CD4-positive, alpha-beta T cell treated with Interleukin-21 for 1 hour (primary cell): ENCODE results near the gene ZNRF3.
A peak's percentile ranks its signal among the peaks of the same experiment; 100 is the strongest.
"Not testable (repeated sequence)": the region's sequence is repeated elsewhere in the genome, so short reads cannot be mapped to it uniquely, and the experiment has no call there.

ENCODE experiments used
- DNase-seq: peaks from one replicate; pipeline ENCODE4 v3.0.0-alpha.2; 2020

The ZNRF3 gene

DNA sequence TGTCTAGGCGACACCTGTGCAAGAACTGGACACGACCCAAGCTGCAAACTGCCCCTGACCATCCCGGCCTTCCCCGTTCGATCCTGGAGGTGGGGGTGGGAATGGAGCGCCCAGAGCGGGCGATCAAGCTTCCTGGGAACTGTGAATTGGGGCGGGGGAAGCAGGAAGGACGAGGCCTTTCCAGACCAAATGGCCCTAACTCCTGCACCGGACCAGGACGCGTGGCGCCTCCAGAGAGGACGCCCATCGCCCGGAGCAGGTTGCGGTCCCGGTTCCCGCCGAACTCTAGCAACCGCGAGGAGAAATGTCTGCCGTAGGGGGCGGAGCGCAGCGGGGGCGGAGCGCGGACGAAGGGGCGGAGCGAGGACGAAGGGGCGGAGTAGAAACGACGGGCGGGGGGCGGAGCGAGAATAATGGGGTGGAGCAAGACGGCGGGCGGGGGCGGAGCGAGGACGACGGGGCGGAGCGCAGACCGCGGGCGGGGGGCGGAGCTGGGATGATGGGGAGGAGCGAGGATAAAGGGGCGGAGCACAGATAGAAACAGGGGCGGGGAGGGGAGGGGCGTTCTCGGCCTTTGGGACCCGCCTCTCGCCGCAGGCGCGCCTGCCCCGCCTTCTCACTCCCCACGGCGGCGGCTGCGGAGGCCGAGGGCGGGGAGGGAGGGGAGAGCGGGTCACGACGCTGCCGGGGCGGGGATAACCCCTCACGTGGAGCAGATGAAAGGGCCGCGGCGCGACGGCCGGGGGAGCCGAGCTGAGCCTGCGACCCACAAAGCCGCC is at the start of gene ZNRF3:
TSS of gene ZNRF3 (plus strand) at position 695 of the 779 bp plus-strand sequence. CDS start 195 bp downstream, outside the sequence.
- DNase-seq: peak; percentile 92

DNA sequence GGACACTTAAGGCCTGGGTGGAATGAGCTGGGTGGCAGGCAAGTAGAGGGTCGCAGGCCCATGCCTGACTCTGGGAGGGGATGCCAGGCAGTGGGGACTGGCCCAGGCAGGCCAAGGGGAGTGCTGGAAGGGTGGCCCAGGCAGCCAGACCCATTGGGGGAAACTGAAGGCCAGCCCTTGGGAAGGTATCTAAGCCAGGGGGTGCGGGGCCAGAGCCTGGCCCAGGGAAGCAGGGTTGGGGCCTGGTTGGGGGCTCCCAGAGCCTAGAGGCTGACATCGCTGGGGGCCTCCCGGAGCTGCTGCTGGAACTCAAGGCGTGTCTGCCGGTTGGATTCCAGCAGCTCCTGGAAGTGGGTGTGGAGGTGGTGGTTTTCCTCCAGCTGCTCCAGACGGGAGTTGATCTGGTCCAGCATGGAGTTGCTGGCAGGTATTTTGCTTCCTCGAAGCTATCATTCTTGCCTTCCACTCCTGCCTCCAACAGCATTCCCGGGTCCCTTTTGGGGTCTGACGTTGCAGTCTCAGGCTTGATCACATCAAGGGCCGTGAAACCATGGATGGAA is 47.7 kb upstream of the ZNRF3 start:
- DNase-seq: no peak

DNA sequence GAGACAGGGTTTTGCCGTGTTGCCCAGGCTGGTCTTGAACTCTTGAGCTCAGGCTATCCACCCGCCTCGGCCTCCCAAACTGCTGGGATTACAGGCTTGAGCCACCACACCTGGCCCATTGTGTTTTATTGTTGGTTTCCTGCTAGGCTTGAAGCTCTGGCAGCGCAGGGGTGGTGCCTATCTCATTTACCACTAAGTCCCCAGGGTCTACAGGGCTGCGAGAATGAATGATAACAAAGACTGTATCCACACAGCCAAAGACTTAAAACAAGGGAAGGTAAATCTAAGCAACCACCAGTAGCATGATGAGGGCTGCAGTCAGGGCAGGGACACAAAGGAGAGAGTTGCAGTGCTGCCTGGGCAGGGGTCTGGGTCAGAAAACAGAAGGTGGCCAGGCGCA is 45.7 kb upstream of the ZNRF3 start:
- no peak for DNase-seq

DNA sequence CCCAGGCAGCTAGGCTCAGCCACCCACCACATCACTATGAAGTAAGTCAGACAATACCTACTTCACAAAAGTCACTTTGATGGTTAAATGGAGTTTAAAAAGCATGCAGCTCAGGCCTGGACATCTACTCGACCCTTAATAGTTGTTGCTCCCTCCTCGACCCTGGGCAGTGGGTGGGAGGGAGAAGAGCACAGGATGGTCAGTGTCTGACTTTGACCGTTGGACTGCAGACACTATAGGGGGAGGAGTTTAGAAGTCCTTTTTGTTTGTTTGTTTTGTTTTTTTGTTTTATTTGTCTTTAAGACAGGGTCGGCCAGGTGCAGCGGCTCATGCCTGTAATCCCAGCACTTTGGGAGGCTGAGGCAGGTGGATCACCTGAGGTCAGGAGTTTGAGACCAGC is 44.4 kb upstream of the ZNRF3 start:
- DNase-seq: no peak

DNA sequence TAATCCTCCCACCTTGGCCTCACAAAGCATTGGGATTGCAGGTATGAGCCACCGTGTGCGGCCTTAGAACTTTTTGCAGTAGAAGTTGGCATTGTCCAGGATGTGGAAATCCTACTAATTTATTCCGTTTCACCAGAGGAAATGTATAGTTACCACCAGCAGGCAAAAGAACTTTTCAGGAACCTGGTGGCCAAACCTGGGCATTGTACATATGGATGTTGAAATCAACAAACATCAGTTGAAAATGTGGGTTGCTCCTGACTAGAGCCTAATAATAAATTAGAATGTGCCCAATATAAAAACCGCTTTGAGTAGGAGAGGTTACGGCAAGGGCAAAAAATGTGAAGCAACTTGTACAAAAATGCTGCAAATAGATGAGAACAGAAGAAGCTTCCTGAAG is 42.3 kb upstream of the ZNRF3 start:
- DNase-seq: no peak

DNA sequence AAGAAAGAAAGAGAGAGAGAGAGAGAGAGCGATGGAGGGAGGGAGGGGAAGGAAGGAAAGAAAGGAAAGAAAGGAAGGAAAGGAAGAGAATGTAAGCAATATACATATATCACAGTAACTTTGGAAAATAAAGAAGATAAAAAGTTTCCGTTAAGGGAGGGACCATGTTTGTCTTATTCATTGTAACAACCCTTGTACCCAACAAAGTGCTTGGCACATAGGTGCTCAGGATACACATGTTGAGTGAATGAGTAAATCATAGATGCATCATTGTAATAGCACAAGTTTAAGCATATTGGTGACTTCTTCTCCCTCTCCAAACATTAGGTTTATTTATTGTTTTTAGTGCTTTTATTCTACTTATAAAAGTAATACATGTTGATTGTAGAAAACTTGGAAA is 39.7 kb upstream of the ZNRF3 start:
- DNase-seq: no peak

DNA sequence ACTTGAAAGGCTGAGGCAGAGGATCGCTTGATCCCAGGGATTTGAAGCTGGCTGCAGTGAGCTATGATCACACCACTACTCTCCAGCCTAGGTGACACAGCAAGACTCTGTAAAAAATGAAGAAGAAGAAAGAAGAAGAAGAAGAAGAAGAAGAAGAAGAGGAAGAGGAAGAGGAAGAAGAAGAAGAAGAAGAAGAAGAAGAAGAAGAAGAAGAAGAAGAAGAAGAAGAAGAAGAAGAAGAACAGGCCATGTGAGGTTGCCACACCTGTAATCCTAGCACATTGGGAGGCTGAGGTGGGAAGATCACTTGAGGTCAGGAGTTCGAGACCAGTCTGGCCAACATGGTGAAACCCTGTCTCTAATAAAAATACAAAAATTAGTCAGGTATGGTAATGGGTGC is 39.1 kb upstream of the ZNRF3 start:
- DNase-seq: not testable (repeated sequence)

DNA sequence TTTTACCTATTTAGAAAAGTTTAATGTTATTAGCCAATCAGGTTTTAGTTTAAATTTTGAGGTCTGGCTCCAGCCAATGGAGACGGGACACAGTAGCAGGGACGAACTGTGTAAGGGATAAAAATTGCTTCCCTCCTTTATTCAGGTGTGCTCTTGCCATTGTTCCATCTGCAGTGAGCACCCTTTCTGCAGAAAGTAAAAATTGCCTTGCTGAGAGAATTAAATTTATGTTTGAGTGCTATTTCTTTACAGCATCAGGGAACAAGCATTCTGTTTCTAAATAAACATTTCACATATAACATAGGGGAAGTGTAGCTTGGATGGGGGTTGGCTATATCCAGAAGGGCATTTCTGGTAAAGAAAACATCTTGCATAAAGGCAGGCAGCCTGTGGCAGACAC is 36.4 kb upstream of the ZNRF3 start:
- no peak for DNase-seq

DNA sequence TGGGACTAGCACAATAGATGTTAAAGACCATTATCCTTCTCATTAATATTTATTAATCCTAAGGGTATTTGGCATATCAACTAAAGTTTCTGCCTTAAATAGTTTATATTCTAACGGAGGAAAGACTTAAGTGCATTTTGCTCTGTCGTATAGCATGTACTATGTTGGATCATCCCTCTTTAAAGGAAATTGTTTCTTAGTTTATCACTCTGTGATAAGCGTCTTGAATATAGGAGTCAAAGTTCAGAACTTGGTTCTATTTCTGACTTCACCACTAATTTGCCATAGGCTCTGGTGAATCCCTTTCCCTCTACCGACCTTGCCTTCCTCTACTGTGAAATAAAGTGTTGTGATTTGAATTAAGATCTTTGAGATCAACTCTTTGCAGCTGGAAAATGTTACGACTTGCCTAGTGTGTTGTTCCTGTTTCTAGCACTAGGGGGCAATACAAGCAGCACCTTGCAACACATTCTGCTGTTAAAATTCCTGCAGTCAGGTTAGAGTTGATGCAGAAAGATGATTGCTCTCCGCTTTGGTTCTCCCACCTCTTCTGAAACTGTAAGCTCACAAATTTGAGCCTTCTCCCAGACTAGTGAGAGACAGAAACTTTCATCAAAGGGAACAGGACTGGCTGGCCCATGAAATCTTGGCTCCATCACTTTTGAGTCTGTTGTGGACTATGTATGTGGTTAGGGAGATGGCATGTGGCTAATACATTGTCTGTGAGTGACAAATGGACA is 27.8 kb upstream of the ZNRF3 start:
- peak; percentile 65 for DNase-seq

DNA sequence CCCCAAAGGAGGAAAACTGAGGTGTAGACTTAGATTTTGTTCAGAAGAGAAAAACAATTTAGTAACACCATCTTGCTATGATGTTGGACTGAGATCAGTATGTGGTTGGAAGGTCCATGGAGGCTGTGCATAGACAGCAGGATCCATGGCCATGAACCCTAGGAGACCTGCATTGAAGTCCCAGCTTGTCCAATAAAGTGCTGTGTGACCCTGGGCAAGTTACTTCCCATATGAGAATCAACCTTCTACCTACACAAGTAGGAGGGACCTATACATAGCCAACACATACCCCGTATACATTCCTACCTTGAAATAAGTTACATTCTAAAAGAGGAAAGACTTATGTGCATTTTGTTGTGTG is 27.3 kb upstream of the ZNRF3 start:
- DNase-seq: no peak

DNA sequence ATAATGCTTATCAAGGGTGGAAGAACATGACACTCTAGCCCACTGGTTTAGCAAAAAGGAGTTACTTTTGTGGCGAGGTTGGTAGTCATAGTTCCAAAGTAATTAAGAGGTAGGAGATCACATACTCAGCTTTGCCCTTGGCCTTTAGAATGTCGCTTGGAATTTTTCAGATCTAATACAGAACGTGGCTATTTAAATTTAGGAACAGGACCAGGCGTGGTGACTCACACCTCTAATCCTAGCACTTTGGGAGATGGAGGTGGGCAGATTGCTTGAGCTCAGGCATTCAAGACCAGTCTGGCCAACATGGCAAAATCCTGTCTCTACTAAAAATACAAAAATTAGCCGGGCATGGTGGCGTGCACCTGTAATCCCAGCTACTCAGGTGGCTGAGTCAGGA is 26.1 kb upstream of the ZNRF3 start:
- no peak for DNase-seq

DNA sequence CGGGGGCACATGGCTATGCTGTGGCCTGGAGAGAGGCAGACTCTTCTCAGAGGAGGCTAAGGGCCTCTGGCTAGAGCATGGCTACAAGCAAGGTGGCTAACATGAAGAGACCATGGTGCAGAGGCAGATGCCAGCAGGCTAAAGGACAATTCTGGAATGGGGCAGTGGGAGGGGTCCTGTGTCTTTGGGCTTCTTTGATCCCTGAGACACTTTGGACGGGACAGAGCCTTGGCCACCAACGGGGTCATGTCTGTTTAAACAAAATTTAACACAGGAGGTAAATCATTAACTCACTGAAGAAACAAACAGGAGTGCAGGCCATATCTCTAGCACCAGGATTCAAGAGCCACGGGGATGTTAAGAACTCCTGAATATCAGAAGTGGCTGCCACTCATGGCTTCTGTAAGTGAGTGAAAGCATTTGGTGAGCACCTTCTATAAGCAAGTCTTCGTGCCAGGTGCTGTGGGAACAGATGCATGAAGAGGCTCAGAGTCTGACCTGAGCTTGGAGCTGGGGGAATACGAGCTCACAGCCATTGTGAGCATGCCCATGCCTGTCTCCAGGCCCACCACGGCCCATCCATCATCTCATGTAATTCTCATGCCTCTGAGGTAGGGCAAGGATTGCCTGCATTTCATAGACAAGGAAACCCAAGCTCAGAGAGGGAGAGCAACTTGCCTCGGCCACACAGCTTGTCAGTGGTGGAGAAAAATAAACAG is 18.3 kb upstream of the ZNRF3 start:
- DNase-seq: no peak

DNA sequence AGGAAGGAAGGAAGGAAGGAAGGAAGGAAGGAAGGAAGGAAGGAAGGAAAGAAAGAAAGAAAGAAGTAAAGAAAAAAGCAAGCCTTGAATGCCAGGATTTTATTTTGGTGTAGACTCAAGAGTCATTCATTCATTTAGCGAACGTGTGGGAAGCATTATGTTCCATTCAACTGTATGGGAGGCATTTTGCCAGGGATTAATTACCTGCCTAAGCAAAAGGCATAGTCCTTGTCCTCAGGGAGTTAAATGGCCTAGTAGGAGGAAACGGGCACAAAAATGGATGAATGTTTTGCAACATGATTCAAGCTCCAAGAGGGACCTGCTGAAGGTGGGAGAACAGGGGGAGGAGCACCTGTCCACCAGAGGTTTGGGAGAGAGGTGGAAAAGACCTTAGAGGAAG is 16.2 kb upstream of the ZNRF3 start:
- DNase-seq: no peak

DNA sequence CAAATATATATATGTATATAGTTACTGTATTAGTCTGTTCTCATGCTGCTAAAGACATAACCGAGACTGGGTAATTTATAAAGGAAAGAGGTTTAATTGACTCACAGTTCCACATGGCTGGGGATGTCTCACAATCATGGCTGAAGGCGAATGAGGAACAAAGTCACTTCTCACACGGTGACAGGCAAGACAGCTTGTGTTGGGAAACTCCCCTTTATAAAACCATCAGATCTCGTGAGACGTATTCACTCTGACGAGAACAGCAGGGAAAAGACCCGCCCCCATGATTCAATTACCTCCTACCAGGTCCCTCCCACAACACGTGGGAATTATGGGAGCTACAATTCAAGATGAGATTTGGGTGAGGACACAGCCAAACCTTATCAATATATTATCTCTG is 15.0 kb upstream of the ZNRF3 start:
- peak; percentile 21 for DNase-seq

DNA sequence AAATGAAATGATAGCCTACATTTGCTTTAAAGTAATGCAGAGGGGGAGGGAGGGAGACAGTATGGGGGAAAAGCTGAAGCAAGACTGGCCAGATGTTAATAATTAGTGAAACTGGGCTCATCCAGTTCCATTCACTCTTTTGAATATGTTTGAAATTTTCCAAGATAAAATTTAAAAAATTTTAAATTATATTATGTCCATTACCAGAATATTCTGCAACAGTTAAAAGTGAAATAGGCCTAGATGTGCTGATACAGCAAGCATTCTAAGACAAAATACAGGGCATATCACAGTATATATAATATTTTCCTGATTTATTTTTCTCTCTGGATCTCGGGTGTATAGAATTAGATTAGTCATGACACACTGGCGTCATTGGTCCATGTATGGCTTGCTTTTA is 13.6 kb upstream of the ZNRF3 start:
- DNase-seq: no peak

DNA sequence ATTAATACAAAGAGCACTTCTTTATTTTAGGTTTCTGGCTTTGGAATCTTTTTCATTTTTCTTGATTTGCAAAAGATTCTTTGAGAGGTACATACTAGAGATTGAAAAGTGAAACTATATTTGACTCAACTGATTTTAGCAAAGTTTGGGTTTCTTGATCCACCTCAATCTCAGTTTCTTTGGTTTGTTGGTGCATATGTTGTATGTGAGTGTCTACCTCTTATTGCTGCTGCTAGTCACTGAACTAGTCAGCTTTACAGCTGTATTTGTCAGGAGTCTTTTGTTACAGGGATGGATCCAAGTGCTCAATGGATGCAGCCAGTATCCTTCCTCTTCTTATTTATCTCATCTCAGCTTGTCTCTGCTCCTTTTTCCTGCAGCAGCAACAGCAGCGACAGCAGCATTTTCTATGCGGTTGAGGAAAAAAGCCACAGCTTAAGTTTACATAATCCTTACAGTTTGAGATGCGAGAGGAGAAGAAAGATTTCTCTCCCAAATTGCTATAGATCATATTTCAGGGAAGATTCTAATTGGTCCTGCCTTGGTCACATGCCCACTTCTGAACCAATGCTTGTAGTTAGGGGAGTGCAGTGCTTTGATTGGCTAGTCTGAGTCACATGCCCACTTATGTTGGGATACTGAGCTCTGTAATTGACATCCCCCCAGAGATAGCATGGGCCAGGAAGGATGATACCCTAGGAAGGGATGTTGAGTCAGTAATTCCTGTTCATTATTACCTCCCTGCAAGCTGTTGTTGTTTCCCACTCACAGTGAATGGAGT is 10.0 kb upstream of the ZNRF3 start:
- DNase-seq: no peak

DNA sequence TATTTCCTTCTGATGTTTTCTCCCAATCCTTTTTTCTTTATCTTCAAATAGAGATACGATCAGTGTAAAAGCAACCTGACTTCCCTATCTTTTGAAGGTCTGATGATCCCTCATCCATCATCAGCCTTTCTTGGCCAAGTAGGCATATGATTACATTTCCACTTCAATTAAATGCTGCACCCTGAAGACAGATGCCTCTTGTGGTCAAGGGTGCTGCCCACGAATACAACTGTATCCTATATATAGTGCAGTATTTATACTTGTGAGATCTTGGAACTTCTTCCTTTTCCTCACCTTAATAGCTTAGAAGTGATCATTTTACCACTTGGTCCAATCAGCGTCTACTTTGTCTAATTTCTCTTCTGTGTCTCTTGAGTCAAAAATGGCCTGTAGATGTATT is 9.3 kb upstream of the ZNRF3 start:
- no peak for DNase-seq

DNA sequence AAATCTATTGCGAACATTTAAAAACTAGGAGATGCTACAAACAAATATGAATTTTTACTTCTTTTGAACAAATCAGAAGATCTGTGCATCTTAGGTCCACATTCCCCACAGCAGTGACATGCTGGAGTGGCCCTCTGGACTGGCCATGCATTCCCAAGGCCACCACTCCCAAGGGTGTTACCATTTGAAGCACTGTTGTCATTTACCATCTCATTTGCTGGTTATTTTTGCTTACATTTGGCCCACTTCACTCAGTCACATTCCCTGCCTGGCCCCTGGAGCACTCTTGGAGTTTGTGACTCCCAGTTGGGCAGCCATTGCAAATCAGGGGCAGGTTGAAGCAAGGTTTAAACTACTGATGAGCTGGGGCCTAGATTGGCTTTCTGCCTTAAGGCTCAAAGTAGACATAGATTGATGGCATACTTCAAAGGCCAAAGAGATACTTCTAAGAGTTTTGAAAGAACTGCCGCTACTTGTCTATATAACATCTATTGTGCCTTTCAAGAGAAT is 8.5 kb upstream of the ZNRF3 start:
- DNase-seq: no peak

DNA sequence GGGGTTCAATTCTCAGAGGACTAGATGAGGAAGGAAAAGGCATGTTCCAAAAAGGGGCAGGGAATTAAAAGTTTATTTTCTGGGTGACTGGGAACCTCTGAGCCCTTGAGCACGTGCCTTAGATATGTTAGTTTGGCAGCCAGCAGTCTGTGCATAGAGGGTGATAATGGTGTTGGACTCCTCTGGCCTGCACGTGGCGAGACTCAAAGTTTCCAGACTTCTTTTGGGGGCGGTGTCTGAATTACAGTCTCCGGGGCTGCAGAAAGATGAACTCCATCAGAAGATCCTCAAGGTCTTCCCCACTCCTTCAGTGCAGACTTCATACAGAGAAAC is 861 bp upstream of the ZNRF3 start:
- peak; percentile 7 for DNase-seq

DNA sequence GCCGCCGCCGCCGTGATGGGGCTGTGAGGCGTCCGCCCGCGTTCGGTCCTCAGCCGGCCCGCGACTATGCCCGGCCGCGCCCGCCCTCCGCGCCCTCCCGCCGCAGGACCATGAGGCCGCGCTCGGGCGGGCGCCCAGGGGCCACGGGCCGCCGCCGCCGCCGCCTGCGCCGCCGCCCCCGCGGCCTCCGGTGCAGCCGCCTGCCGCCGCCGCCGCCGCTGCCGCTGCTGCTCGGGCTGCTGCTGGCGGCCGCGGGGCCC is 215 bp downstream of the ZNRF3 start:
- no peak for DNase-seq

DNA sequence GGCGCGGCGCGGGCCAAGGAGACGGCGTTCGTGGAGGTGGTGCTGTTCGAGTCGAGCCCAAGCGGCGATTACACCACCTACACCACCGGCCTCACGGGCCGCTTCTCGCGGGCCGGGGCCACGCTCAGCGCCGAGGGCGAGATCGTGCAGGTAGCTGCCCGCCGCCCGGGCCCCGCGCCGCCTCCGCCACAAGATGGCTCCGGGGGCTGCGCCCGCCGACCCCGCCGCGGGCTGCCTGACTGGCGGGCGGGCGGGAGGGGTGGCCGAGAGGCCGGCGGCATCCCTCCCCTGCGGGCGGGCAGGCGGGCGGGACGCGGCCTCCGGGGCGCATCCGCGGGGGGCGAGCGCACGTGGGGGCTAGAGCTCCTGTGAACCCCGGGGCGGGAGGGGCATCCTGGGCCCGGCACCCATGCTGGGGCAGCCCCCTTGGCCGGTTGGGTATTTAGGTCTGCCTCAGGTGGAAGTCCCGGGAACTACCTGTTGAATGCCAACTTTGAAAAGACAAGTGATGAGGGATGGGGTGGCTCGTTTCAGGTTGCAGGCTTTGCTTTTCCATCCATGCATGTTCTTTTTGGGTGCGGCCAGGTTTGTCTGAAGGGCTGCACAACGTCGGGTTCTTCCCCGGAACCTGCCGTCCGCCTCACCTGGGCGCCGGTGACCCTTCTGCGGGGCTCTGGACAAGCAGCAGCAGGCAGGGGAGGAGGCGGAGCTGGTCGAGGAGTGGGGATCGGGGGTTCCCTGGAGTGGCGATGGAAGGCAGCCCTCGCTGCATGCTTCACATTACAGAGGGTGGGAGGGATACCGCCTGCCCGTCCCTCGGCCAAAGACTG is 760 bp downstream of the ZNRF3 start:
- DNase-seq: peak; percentile 37

DNA sequence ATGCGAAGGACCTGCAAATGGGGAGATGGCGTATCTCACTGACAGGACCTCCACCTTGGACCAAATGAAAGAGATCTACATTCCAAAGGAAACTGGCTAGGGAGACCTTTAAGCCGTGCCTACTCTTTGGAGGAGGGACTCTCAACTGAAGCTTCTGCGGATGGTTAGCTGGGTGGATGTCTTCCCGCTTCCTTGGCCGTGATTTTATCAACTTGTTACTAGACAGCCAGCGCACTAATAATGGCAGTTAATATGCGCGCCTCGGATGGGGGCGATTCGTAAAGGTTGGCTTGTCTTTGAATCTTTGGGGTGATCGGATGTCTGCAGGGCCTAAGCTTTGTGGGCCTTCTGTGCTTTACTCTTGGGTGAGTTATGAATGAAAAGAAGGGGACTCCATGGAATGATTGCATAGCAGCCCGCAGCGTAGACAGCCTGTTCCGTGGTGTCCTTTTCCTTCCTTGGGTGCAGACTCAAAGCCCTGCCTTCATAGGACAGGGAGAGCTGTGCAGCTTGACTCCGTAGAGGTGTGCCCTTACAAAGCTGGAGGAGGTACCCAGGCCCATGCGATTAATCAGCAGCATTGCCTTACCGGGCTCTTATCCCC is 1.5 kb downstream of the ZNRF3 start:
- DNase-seq: no peak
